Upper lobe of left lung (tissue), 6 donors: ENCODE results near the gene SCUBE1. TPM values are rescaled to one million over a fixed set of nuclear protein-coding genes. Genes with fewer than 3 reads are reported as not detected.

Source experiments
- ATAC-seq, 2 donors: fragments of 200-7000 bp; cut with Tn5 transposase; one replicate each; pipeline ENCODE4 v1.9.1; 2022; ENCODE audit warnings: mild to moderate bottlenecking in 2 of 2, moderate library complexity in 2 of 2; ENCODE audit not compliant: low FRiP score in 2 of 2
- DNase-seq, 2 donors: peaks; one replicate each; pipeline ENCODE4 v3.0.0-alpha.2; 2019 to 2020
- H3K27ac ChIP-seq, 4 donors: fragments of 200-600 bp; sonication (generic); one replicate each; pipeline ENCODE4 v1.5.1; 2016 to 2019
- H3K27me3 ChIP-seq, 4 donors: fragments of 200-600 bp; sonication (generic); one replicate each; pipeline ENCODE4 v1.5.1; 2017 to 2019
- H3K36me3 ChIP-seq, 4 donors: fragments of 200-600 bp; sonication (generic); one replicate each; pipeline ENCODE4 v1.5.1; 2016 to 2019
- H3K4me1 ChIP-seq, 4 donors: fragments of 200-600 bp; sonication (generic); one replicate each; pipeline ENCODE4 v1.5.1; 2018 to 2019
- H3K4me3 ChIP-seq, 4 donors: fragments of 200-600 bp; sonication (generic); one replicate each; pipeline ENCODE4 v1.5.1; 2017 to 2019; ENCODE audit warnings: mild to moderate bottlenecking in 2 of 4, moderate library complexity in 1 of 4
- H3K9me3 ChIP-seq, 4 donors: fragments of 200-600 bp; sonication (generic); one replicate each; pipeline ENCODE4 v1.5.1; 2018 to 2019
- CTCF ChIP-seq, 6 experiments: fragments of 450-650 bp in 4 of 6; fragments of 200-600 bp in 2 of 6; sonication (generic) in 2 of 6; IDR thresholded peaks; one replicate each; pipeline ENCODE4 v1.5.1; 2016 to 2019; ENCODE audit warnings: antibody characterized with exemption in 6 of 6
- EP300 ChIP-seq, 4 donors: sonication (generic); formaldehyde crosslinking; IDR thresholded peaks; one replicate each; pipeline ENCODE4 v1.5.1; 2017; ENCODE audit warnings: antibody characterized with exemption in 4 of 4, control low read depth in 2 of 4
- POLR2A ChIP-seq, 4 donors: fragments of 450-650 bp; IDR thresholded peaks; one replicate each; pipeline ENCODE4 v1.5.1; 2016 to 2017; ENCODE audit warnings: antibody characterized with exemption in 4 of 4, mild to moderate bottlenecking in 2 of 4
- POLR2AphosphoS5 ChIP-seq, 2 donors: sonication (generic); formaldehyde crosslinking; IDR thresholded peaks; one replicate each; pipeline ENCODE4 v1.5.1; 2017; ENCODE audit warnings: antibody characterized with exemption in 2 of 2
- WGBS, 2 donors: methylation state at CpG; one replicate each; pipeline ENCODE4 v1.1.5; 2017 to 2018; 5-methylcytosine and 5-hydroxymethylcytosine counted together
- total RNA-seq, 6 donors: library from RNA; depleted of rRNA in 4 of 6; stranded (reverse); fragments of >200 nt in 4 of 6; gene quantifications; one replicate each; pipeline versions ENCODE4 v1.1.0 to v1.2.1, GENCODE V29; 2016 to 2021
- donor health status: DM: no; HTN: no; CAD: no; lungs with moderate emphysema.
- donor health status: DM: no; HTN: yes; CAD: no; lungs with severe emphysema.

SCUBE1 gene
- total RNA-seq, 6 donors from 2014 or later: 9.7 to 55.9 (median 20.8) TPM

GRCh38 chr22:43169310-43170130, 173.7 kb downstream of the SCUBE1 start:
- 88 to 91% methylated on average over 9 to 22 of the region's 23 CpGs for WGBS, 2 donors
- Histone ChIP-seq H3K27ac (no peak overlapping the region), H3K4me3 (no peak overlapping the region), H3K4me1 (peaks cover 3 to 7% (median 5%) of the 10 kb centered on the region in 4 donors), H3K27me3 (no peaks in the 10 kb centered on the region), H3K9me3 (no peaks in the 10 kb centered on the region), H3K36me3 (peaks cover 10 to 65% (median 46%) of the 10 kb centered on the region in 4 donors)
- TF ChIP-seq POLR2AphosphoS5 (IDR thresholded peaks at IDR 0.05): no peak
- no peak for TF ChIP-seq POLR2A (IDR thresholded peaks at IDR 0.05)
- no peak for TF ChIP-seq CTCF (IDR thresholded peaks at IDR 0.05)
- TF ChIP-seq EP300 (IDR thresholded peaks at IDR 0.05): no peak
- ATAC-seq (no peak), DNase-seq (peak in 1 of 2 donors; percentile 58)

GRCh38 chr22:43168471-43169309, 174.5 kb downstream of the SCUBE1 start:
- Histone ChIP-seq H3K4me1 (peaks cover 6 to 15% (median 9%) of the 10 kb centered on the region in 4 donors), H3K4me3 (no peak overlapping the region), H3K27me3 (no peaks in the 10 kb centered on the region), H3K36me3 (peaks cover 5 to 57% (median 38%) of the 10 kb centered on the region in 4 donors), H3K27ac (no peak overlapping the region), H3K9me3 (no peaks in the 10 kb centered on the region)
- ATAC-seq: no peak
- TF ChIP-seq POLR2A (IDR thresholded peaks at IDR 0.05) (no peak), EP300 (IDR thresholded peaks at IDR 0.05) (no peak)
- 85 to 89% methylated on average over 12 to 21 of the region's 25 CpGs for WGBS, 2 donors
- DNase-seq: peak in 1 of 2 donors; percentile 66

GRCh38 chr22:43167001-43167589, 176.1 kb downstream of the SCUBE1 start:
- Histone ChIP-seq H3K27ac (no peak overlapping the region), H3K9me3 (no peaks in the 10 kb centered on the region), H3K4me3 (no peak overlapping the region), H3K27me3 (no peaks in the 10 kb centered on the region), H3K36me3 (peaks cover 0 to 57% (median 39%) of the 10 kb centered on the region in 4 donors), H3K4me1 (peaks cover 6 to 19% (median 14%) of the 10 kb centered on the region in 4 donors)
- TF ChIP-seq CTCF (IDR thresholded peaks at IDR 0.05) (no peak), POLR2A (IDR thresholded peaks at IDR 0.05) (no peak), POLR2AphosphoS5 (IDR thresholded peaks at IDR 0.05) (no peak), EP300 (IDR thresholded peaks at IDR 0.05) (no peak)
- ATAC-seq: no peak
- DNase-seq: peak in 1 of 2 donors; percentile 68
- WGBS, 2 donors: 88 to 90% methylated on average over 13 to 19 of the region's 19 CpGs

GRCh38 chr22:43166132-43166930, 176.8 kb downstream of the SCUBE1 start:
- no peak for ATAC-seq
- no peak overlapping the region for H3K27ac ChIP-seq
- H3K4me3 ChIP-seq: no peak overlapping the region
- 79 to 88% methylated on average over 19 to 23 of the region's 23 CpGs for WGBS, 2 donors
- no peaks in the 10 kb centered on the region for H3K27me3 ChIP-seq
- no peak for DNase-seq
- TF ChIP-seq POLR2A (IDR thresholded peaks at IDR 0.05) (no peak), CTCF (IDR thresholded peaks at IDR 0.05) (no peak), EP300 (IDR thresholded peaks at IDR 0.05) (no peak), POLR2AphosphoS5 (IDR thresholded peaks at IDR 0.05) (no peak)
- peaks cover 0 to 52% (median 35%) of the 10 kb centered on the region in 4 donors for H3K36me3 ChIP-seq
- H3K4me1 ChIP-seq: peaks cover 6 to 19% (median 14%) of the 10 kb centered on the region in 4 donors
- H3K9me3 ChIP-seq: no peaks in the 10 kb centered on the region
